GM23338 (cell line): ENCODE measurements around the gene MICB. TPM values are rescaled to one million over a fixed set of nuclear protein-coding genes. Genes with fewer than 3 reads are reported as not detected.

Experiments used
- ATAC-seq: fragments of 200-7000 bp; cut with Tn5 transposase; 3 replicates; pipeline ENCODE4 v1.9.1; 2020
- DNase-seq: peaks from one replicate; pipeline ENCODE4 v3.0.0-alpha.2; 2015; ENCODE audit warnings: low spot score
- H2AFZ ChIP-seq: fragments of 200-600 bp; sonication (generic); 2 replicates; pipeline ENCODE4 v1.8.0; 2016; ENCODE audit warnings: antibody characterized with exemption, mild to moderate bottlenecking, moderate library complexity
- H3F3A ChIP-seq: fragments of 200-600 bp; sonication (generic); replicated peaks from 2 replicates; pipeline ENCODE4 v1.8.0; 2017; ENCODE audit warnings: antibody characterized with exemption, mixed run types, low read depth
- H3K27ac ChIP-seq: fragments of 200-600 bp; sonication (generic); 2 replicates; pipeline ENCODE4 v1.6.1; 2016; ENCODE audit warnings: low read depth
- H3K27me3 ChIP-seq: fragments of 200-600 bp; sonication (generic); 2 replicates; pipeline ENCODE4 v1.8.0; 2016; ENCODE audit warnings: mild to moderate bottlenecking, mixed run types, moderate library complexity; ENCODE audit not compliant: insufficient read depth
- H3K36me3 ChIP-seq: fragments of 200-600 bp; sonication (generic); 2 replicates; pipeline ENCODE4 v1.8.0; 2016; ENCODE audit warnings: mild to moderate bottlenecking; ENCODE audit not compliant: insufficient read depth
- H3K4me1 ChIP-seq: fragments of 200-600 bp; sonication (generic); 2 replicates; pipeline ENCODE4 v1.8.0; 2016; ENCODE audit warnings: mild to moderate bottlenecking, moderate library complexity; ENCODE audit not compliant: insufficient read depth
- H3K4me2 ChIP-seq: fragments of 200-600 bp; sonication (generic); 2 replicates; pipeline ENCODE4 v1.7.1; 2017; ENCODE audit warnings: mixed run types
- H3K4me3 ChIP-seq: fragments of 200-600 bp; sonication (generic); 2 replicates; pipeline ENCODE4 v1.6.1; 2016; ENCODE audit warnings: mixed run types
- H3K79me2 ChIP-seq: fragments of 200-600 bp; sonication (generic); replicated peaks from 2 replicates; pipeline ENCODE4 v1.8.0; 2017; ENCODE audit warnings: mild to moderate bottlenecking; ENCODE audit not compliant: insufficient read depth
- H3K9me2 ChIP-seq: fragments of 200-600 bp; sonication (generic); 2 replicates; pipeline ENCODE4 v1.8.0; 2017; ENCODE audit not compliant: insufficient read depth
- H4K20me1 ChIP-seq: fragments of 200-600 bp; sonication (generic); replicated peaks from 2 replicates; pipeline ENCODE4 v1.8.0; 2017; ENCODE audit warnings: mild to moderate bottlenecking; ENCODE audit not compliant: insufficient read depth
- H3K27ac Mint-ChIP-seq: 2 replicates; pipeline ENCODE4 v1.8.0; 2020; ENCODE audit warnings: inconsistent platforms, mild to moderate bottlenecking, moderate library complexity, mixed read lengths
- H3K27me3 Mint-ChIP-seq: 3 replicates; pipeline ENCODE4 v1.8.0; 2022; ENCODE audit warnings: low read depth, mild to moderate bottlenecking, moderate library complexity, mixed read lengths, inconsistent platforms; ENCODE audit not compliant: insufficient read depth, poor library complexity
- H3K36me3 Mint-ChIP-seq: 3 replicates; pipeline ENCODE4 v1.8.0; 2021; ENCODE audit warnings: low read depth, mild to moderate bottlenecking, inconsistent platforms, moderate library complexity, mixed read lengths
- H3K4me1 Mint-ChIP-seq: 3 replicates; pipeline ENCODE4 v1.8.0; 2020; ENCODE audit warnings: mild to moderate bottlenecking, inconsistent platforms, mixed read lengths
- H3K4me3 Mint-ChIP-seq: 3 replicates; pipeline ENCODE4 v1.8.0; 2021; ENCODE audit warnings: moderate library complexity, mild to moderate bottlenecking, inconsistent platforms, mixed read lengths
- H3K9me3 Mint-ChIP-seq: 3 replicates; pipeline ENCODE4 v1.8.0; 2020; ENCODE audit warnings: moderate library complexity, mild to moderate bottlenecking, inconsistent platforms, mixed read lengths
- CREB1 ChIP-seq: fragments of 250-450 bp; sonication (Bioruptor Pico); IDR thresholded peaks from 2 replicates; pipeline ENCODE4 v1.5.0; 2020; ENCODE audit warnings: low read depth, mild to moderate bottlenecking, moderate library complexity
- EZH2phosphoT487 ChIP-seq: fragments of 200-600 bp; sonication (generic); IDR thresholded peaks from one replicate; pipeline ENCODE4 v1.8.1; 2018; ENCODE audit warnings: antibody characterized with exemption; ENCODE audit not compliant: unreplicated experiment
- POLR2AphosphoS5 ChIP-seq: IDR thresholded peaks from 2 replicates; pipeline ENCODE4 v1.6.1; 2016; ENCODE audit warnings: antibody characterized with exemption, low read depth
- ZNF331 ChIP-seq: fragments of 250-450 bp; sonication (Bioruptor Pico); IDR thresholded peaks from 2 replicates; pipeline ENCODE4 v1.5.0; 2020; ENCODE audit warnings: low read depth, mild to moderate bottlenecking, moderate library complexity
- polyA plus RNA-seq: library from polyadenylated mRNA; unstranded; fragments of >200 nt; fragmentation: Nextera tagmentation; extraction: Ambion mirVana; gene quantifications from 2 replicates; pipeline ENCODE4 v1.2.1, GENCODE V29; 2016
- total RNA-seq: library from RNA; depleted of rRNA; stranded (reverse); fragments of >200 nt; shearing (Covaris generic); gene quantifications from 2 replicates; pipeline ENCODE4 v1.2.3, GENCODE V29; 2014
- TF ChIP-seq, protein P1 (sequence below): IDR thresholded peaks from 2 replicates; pipeline ENCODE4 v1.6.1; 2016; ENCODE audit warnings: antibody characterized with exemption
- TF ChIP-seq, protein P2 (sequence below): IDR thresholded peaks from one replicate; pipeline ENCODE4 v1.6.1; 2018; ENCODE audit warnings: antibody characterized with exemption; ENCODE audit not compliant: unreplicated experiment
- TF ChIP-seq, protein P3 (sequence below), 2 experiments: fragments of 200-600 bp in 1 of 2; sonication (generic) in 1 of 2; conservative IDR thresholded peaks; 2 replicates each; pipeline versions ENCODE4 v1.5.1 to v1.6.1; 2016 to 2017; ENCODE audit warnings: antibody characterized with exemption in 2 of 2, low read depth in 2 of 2, mild to moderate bottlenecking in 2 of 2, moderate library complexity in 1 of 2

MICB gene
- total and polyA plus RNA-seq, 2 experiments from 2014 or later = 9.2 to 23.8 TPM

DNA sequence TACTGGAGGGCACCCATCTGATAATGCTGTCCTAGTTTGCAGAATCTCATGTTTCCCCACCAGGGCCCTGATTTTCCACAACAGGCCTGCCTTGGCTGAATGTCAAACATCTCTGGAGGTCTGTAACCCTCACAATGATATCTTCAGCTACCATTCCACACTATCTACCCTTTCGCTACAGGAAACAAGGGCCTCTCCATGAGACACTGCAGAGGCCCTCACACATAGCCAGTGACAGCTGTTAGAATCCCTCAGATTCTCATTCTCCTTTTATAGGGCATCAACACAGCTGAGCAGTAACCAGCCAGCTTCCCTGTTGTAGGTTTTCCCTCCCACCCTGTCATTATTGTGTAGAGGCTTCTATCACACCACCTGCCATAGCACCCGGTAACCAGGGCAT lies 29.6 kb upstream of the MICB start (continued):
- TF ChIP-seq POLR2AphosphoS5 = no peak
- TF ChIP-seq, protein P1, sequence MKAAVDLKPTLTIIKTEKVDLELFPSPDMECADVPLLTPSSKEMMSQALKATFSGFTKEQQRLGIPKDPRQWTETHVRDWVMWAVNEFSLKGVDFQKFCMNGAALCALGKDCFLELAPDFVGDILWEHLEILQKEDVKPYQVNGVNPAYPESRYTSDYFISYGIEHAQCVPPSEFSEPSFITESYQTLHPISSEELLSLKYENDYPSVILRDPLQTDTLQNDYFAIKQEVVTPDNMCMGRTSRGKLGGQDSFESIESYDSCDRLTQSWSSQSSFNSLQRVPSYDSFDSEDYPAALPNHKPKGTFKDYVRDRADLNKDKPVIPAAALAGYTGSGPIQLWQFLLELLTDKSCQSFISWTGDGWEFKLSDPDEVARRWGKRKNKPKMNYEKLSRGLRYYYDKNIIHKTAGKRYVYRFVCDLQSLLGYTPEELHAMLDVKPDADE = no peak
- TF ChIP-seq, protein P2, sequence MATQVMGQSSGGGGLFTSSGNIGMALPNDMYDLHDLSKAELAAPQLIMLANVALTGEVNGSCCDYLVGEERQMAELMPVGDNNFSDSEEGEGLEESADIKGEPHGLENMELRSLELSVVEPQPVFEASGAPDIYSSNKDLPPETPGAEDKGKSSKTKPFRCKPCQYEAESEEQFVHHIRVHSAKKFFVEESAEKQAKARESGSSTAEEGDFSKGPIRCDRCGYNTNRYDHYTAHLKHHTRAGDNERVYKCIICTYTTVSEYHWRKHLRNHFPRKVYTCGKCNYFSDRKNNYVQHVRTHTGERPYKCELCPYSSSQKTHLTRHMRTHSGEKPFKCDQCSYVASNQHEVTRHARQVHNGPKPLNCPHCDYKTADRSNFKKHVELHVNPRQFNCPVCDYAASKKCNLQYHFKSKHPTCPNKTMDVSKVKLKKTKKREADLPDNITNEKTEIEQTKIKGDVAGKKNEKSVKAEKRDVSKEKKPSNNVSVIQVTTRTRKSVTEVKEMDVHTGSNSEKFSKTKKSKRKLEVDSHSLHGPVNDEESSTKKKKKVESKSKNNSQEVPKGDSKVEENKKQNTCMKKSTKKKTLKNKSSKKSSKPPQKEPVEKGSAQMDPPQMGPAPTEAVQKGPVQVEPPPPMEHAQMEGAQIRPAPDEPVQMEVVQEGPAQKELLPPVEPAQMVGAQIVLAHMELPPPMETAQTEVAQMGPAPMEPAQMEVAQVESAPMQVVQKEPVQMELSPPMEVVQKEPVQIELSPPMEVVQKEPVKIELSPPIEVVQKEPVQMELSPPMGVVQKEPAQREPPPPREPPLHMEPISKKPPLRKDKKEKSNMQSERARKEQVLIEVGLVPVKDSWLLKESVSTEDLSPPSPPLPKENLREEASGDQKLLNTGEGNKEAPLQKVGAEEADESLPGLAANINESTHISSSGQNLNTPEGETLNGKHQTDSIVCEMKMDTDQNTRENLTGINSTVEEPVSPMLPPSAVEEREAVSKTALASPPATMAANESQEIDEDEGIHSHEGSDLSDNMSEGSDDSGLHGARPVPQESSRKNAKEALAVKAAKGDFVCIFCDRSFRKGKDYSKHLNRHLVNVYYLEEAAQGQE = no peak

DNA sequence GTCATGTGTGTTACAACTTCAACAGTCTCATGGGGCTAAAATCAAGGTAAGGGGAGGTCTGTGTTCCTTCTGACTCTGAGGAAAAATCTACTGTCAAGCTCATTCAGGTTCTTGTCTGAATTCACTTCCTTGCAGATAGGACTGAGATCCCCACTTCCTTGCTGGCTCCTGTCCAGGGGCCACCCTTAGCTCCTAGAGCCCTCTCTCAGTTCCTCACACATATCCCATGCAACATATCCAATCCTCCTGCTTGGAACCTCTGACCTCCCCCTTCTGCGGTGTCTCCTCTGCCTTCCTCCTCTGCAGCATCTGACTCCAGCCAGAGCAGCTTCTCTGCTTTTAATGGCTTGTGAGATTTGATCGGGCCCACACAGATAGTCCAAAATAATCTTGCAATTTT lies 27.1 kb upstream of the MICB start:
- H3F3A ChIP-seq = no peaks in the 10 kb centered on the region
- no peaks in the 10 kb centered on the region for H3K36me3 Mint-ChIP-seq
- H3K27ac Mint-ChIP-seq = no peak overlapping the region
- no peak overlapping the region for H3K4me3 ChIP-seq
- H3K4me3 Mint-ChIP-seq = no peak overlapping the region
- no peaks in the 10 kb centered on the region for H3K9me2 ChIP-seq
- no peak overlapping the region for H2AFZ ChIP-seq
- H3K36me3 ChIP-seq = no peaks in the 10 kb centered on the region
- peaks cover 10% of the 10 kb centered on the region for H3K27me3 Mint-ChIP-seq
- no peaks in the 10 kb centered on the region for H3K9me3 Mint-ChIP-seq
- H3K27ac ChIP-seq = no peak overlapping the region
- no peaks in the 10 kb centered on the region for H3K79me2 ChIP-seq
- no peak for TF ChIP-seq EZH2phosphoT487
- TF ChIP-seq POLR2AphosphoS5 = no peak
- TF ChIP-seq, protein P3, sequence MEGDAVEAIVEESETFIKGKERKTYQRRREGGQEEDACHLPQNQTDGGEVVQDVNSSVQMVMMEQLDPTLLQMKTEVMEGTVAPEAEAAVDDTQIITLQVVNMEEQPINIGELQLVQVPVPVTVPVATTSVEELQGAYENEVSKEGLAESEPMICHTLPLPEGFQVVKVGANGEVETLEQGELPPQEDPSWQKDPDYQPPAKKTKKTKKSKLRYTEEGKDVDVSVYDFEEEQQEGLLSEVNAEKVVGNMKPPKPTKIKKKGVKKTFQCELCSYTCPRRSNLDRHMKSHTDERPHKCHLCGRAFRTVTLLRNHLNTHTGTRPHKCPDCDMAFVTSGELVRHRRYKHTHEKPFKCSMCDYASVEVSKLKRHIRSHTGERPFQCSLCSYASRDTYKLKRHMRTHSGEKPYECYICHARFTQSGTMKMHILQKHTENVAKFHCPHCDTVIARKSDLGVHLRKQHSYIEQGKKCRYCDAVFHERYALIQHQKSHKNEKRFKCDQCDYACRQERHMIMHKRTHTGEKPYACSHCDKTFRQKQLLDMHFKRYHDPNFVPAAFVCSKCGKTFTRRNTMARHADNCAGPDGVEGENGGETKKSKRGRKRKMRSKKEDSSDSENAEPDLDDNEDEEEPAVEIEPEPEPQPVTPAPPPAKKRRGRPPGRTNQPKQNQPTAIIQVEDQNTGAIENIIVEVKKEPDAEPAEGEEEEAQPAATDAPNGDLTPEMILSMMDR (conservative IDR thresholded peaks at IDR 0.05; ENCODE audit: low read depth in 2 of 2) = no peak
- no peaks in the 10 kb centered on the region for H3K27me3 ChIP-seq
- ATAC-seq (no peak), DNase-seq (no peak)
- no peaks in the 10 kb centered on the region; the same call in 2 of the 3 replicates for H3K4me1 Mint-ChIP-seq
- H3K4me2 ChIP-seq = no peak overlapping the region
- no peaks in the 10 kb centered on the region for H3K4me1 ChIP-seq
- no peaks in the 10 kb centered on the region; the same call in 1 of the 2 replicates for H4K20me1 ChIP-seq

DNA sequence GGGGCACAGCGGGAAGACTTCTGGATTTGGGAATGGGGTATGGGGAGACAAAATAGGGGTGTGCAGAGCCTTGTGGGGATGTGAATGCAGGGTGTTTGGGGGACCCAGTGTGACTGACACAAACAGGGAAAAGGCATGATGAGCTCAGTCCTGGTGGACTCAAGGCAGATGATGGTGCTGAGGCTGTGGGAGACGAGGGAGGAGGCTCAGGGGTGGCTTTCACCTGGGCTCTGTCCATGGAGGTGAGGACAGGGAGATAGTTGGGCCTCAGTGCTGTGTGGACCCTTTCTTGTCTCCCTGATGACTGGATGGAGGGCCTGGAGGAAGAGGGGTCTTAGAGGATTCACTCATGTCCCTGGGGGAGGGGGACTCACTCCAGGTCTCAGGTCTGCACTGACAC lies 26.2 kb upstream of the MICB start:
- H3K36me3 Mint-ChIP-seq = no peaks in the 10 kb centered on the region
- H3K79me2 ChIP-seq = no peaks in the 10 kb centered on the region
- H3K27me3 ChIP-seq = no peaks in the 10 kb centered on the region
- no peak for DNase-seq
- no peaks in the 10 kb centered on the region; the same call in 1 of the 3 replicates for H3K4me1 Mint-ChIP-seq
- H3F3A ChIP-seq = no peaks in the 10 kb centered on the region
- no peaks in the 10 kb centered on the region for H3K9me2 ChIP-seq
- no peak overlapping the region for H3K4me3 Mint-ChIP-seq
- no peaks in the 10 kb centered on the region; the same call in 1 of the 2 replicates for H4K20me1 ChIP-seq
- no peak overlapping the region for H2AFZ ChIP-seq
- H3K9me3 Mint-ChIP-seq = no peaks in the 10 kb centered on the region
- no peak for ATAC-seq
- H3K27ac ChIP-seq = no peak overlapping the region
- no peaks in the 10 kb centered on the region for H3K4me1 ChIP-seq
- peaks cover 10% of the 10 kb centered on the region for H3K27me3 Mint-ChIP-seq
- no peak overlapping the region for H3K27ac Mint-ChIP-seq
- H3K36me3 ChIP-seq = no peaks in the 10 kb centered on the region
- no peak overlapping the region for H3K4me2 ChIP-seq
- H3K4me3 ChIP-seq = no peak overlapping the region
- TF ChIP-seq CREB1 (CRISPR knock-in tag) (no peak), POLR2AphosphoS5 (no peak), ZNF331 (CRISPR knock-in tag) (no peak)
- TF ChIP-seq, protein P2 = no peak
- TF ChIP-seq, protein P1 = no peak
- TF ChIP-seq, protein P3 (conservative IDR thresholded peaks at IDR 0.05; ENCODE audit: low read depth in 2 of 2) = no peak
